IMR-90 (cell line): ENCODE data around the gene HEBP1.

ENCODE experiments used
- BHLHE40 ChIP-seq: fragments of 150-350 bp; IDR thresholded peaks from 2 replicates; pipeline ENCODE4 v1.6.1; 2016; ENCODE audit warnings: mild to moderate bottlenecking, low read depth, low read length
- CEBPB ChIP-seq: IDR thresholded peaks from 2 replicates; pipeline ENCODE4 v1.6.1; 2012; ENCODE audit warnings: low read depth, low read length, improper control_type of control experiment
- FOS ChIP-seq: fragments of 150-350 bp; IDR thresholded peaks from 2 replicates; pipeline ENCODE4 v1.6.1; 2016; ENCODE audit warnings: low read depth, low read length
- MXI1 ChIP-seq: IDR thresholded peaks from 2 replicates; pipeline ENCODE4 v1.6.1; 2012; ENCODE audit warnings: low read depth, mild to moderate bottlenecking, low read length, moderate library complexity, borderline replicate concordance
- NFE2L2 ChIP-seq: fragments of 150-350 bp; IDR thresholded peaks from 2 replicates; pipeline ENCODE4 v1.6.1; 2016; ENCODE audit warnings: low read depth, mild to moderate bottlenecking, low read length
- POLR2A ChIP-seq: IDR thresholded peaks from 2 replicates; pipeline ENCODE4 v1.6.1; 2012; ENCODE audit warnings: mild to moderate bottlenecking, low read depth, low read length
- RAD21 ChIP-seq: IDR thresholded peaks from 2 replicates; pipeline ENCODE4 v1.6.1; 2012; ENCODE audit warnings: low read length, improper control_type of control experiment
- RCOR1 ChIP-seq: IDR thresholded peaks from 2 replicates; pipeline ENCODE4 v1.6.1; 2012; ENCODE audit warnings: mild to moderate bottlenecking, low read length, improper control_type of control experiment; ENCODE audit not compliant: insufficient replicate concordance
- USF2 ChIP-seq: fragments of 150-350 bp; IDR thresholded peaks from 2 replicates; pipeline ENCODE4 v1.6.1; 2017; ENCODE audit warnings: mild to moderate bottlenecking, antibody characterized with exemption, low read length, low read depth
- TF ChIP-seq, protein P1 (sequence below): conservative IDR thresholded peaks from 2 replicates; pipeline ENCODE4 v1.5.1; 2012; ENCODE audit warnings: mild to moderate bottlenecking, low read depth, low read length, improper control_type of control experiment
- TF ChIP-seq, protein P2 (sequence below): fragments of 150-350 bp; IDR thresholded peaks from 2 replicates; pipeline ENCODE4 v1.6.1; 2016; ENCODE audit warnings: low read depth, mild to moderate bottlenecking, low read length, moderate library complexity, borderline replicate concordance

GRCh38 chr12:12936983-12937491 is 63.0 kb downstream of the HEBP1 start:
- no peak for TF ChIP-seq POLR2A
- TF ChIP-seq, protein P1, sequence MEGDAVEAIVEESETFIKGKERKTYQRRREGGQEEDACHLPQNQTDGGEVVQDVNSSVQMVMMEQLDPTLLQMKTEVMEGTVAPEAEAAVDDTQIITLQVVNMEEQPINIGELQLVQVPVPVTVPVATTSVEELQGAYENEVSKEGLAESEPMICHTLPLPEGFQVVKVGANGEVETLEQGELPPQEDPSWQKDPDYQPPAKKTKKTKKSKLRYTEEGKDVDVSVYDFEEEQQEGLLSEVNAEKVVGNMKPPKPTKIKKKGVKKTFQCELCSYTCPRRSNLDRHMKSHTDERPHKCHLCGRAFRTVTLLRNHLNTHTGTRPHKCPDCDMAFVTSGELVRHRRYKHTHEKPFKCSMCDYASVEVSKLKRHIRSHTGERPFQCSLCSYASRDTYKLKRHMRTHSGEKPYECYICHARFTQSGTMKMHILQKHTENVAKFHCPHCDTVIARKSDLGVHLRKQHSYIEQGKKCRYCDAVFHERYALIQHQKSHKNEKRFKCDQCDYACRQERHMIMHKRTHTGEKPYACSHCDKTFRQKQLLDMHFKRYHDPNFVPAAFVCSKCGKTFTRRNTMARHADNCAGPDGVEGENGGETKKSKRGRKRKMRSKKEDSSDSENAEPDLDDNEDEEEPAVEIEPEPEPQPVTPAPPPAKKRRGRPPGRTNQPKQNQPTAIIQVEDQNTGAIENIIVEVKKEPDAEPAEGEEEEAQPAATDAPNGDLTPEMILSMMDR, result no peak
- no peak for TF ChIP-seq BHLHE40
- TF ChIP-seq USF2, result no peak
- TF ChIP-seq, protein P2, sequence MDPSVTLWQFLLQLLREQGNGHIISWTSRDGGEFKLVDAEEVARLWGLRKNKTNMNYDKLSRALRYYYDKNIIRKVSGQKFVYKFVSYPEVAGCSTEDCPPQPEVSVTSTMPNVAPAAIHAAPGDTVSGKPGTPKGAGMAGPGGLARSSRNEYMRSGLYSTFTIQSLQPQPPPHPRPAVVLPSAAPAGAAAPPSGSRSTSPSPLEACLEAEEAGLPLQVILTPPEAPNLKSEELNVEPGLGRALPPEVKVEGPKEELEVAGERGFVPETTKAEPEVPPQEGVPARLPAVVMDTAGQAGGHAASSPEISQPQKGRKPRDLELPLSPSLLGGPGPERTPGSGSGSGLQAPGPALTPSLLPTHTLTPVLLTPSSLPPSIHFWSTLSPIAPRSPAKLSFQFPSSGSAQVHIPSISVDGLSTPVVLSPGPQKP, result no peak
- TF ChIP-seq RAD21, result no peak
- no peak for TF ChIP-seq FOS
- no peak for TF ChIP-seq NFE2L2
- TF ChIP-seq CEBPB, result no peak
- TF ChIP-seq MXI1, result no peak
- TF ChIP-seq RCOR1, result no peak
